HG03175 (cell line): Measurements from ENCODE around the gene MCM9.
"Not testable (repeated sequence)": the region's sequence is repeated elsewhere in the genome, so short reads cannot be mapped to it uniquely, and the experiment has no call there.

Experiments used
- ATAC-seq: cut with Tn5 transposase; IDR thresholded peaks from one replicate; pipeline ENCODE4 v1.9.1; 2021; ENCODE audit warnings: mild to moderate bottlenecking, moderate library complexity; ENCODE audit not compliant: unreplicated experiment

MCM9 gene

GRCh38 chr6:118775381-118775780 lies 159.6 kb downstream of the MCM9 start:
- no peak for ATAC-seq

DNA sequence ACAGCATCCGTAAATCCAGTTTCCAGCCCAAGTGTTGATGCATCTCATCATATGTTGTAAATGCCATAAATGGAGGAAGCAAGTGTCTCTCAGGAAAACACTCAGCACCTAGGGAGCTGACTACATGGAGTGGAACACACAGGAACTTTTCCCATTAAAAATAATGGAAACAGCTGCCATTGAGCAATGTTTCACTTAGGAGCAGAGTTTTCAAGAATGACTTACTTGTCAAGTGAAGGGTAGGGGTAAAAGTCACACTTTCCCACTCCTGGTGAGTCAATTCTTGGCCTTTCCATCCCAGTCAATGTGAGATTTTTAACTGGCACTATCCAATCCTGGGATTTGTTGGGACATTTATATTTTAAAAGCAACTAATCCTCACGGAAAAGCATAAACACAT lies 160.4 kb downstream of the MCM9 start:
- ATAC-seq: no peak

DNA sequence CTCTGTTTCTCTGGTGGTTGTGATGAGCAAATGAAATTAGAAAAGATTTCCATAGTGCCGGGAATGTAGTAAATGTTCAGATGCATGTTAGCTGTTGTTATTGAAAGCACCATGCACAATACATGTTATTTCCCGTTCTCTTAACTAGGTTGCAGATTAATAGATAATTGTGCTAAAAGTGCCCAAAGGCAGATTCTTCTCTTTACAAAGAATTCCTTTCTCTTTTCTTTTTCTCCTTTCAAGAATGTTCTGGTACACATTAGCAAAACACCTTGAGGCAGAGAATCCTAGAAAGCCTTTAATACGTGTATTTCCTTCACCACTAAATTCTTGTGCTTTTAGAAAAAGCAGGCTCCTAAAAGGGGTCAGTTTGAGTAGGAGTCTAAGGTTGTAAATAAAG lies 162.1 kb downstream of the MCM9 start:
- no peak for ATAC-seq

GRCh38 chr6:118771253-118771652 lies 163.7 kb downstream of the MCM9 start:
- ATAC-seq: no peak

DNA sequence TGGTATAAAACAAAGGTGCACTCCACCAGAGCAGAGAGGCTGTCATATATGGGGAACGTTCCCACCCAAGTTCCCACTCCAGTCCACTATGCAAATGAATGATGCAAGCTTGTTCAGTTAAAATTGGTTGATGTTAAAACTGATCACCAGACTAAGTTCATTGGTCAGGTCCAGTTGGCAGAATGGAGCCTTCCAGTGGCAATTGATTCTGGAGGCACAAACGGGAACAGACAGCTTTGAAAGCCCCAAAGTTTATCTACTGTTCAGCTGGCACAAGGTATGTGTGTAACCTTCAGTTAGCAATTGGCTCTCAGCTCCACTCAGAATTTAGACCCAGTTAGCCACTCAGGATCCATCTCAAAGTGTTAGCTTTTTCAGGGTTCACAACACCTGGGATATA lies 164.1 kb downstream of the MCM9 start:
- no peak for ATAC-seq

GRCh38 chr6:118770112-118770788 lies 164.7 kb downstream of the MCM9 start:
- ATAC-seq: no peak

- ATAC-seq: peak; percentile 49
Observed at GRCh38 chr6:118768904-118769325, 166.0 kb downstream of the MCM9 start.

DNA sequence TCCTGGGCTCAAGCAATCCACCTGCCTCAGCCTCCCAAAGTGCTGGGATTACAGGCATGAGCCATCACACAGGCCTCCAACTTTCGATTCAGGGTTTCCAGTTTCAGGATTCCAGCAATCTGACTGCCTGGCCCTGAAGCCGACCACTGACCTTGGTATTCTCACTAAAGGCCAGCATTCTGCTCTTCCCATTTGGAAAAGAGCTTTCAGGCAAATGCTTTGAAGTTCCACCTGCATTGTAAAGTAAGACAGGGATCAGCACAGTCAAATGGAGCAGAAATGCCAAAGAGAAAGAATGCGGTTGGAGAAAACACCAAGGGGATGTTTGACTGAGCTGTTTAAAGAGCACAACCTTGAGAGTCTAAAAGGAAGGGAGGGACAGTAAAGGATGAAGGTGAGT lies 166.5 kb downstream of the MCM9 start:
- ATAC-seq: no peak

DNA sequence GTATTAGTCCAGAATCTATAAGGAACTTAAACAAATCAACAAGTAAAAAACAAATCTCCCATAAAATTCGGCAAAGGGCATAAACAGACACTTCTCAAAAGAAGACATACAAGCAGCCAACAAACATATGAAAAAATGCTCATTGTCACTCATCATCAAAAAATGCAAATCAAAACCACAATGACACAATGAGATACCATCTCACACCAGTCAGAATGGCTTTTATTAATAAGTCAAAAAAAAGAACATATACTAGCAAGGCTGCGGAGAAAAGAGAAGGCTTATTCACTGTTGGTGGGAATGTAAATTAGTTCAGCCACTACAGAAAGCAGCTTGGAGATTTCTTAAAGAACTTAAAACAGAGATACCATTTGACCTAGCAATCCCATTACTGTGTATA lies 169.6 kb downstream of the MCM9 start:
- ATAC-seq: not testable (repeated sequence)

DNA sequence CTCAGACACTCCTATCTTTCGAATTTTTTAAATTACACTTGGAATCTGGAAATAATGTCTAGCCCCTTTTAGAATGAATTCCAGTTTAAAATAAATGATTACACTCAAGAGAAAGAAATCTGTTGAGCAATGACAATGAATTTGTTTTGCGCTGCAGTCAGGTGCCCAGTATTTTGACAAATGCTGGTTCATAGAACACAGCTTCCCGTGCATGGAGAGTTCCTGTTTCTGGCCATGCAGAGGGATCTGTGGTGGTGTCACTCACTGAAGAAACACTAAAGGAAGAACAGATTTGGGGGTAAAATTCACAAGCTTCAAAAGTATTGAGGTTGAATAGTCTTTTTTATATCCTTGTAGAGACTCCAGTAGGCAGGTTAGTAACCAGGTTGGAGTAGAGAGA lies 170.2 kb downstream of the MCM9 start:
- no peak for ATAC-seq
